Lower lobe of right lung (tissue), 2 donors: Measurements from ENCODE around the gene PLSCR2. TPM values are rescaled to one million over a fixed set of nuclear protein-coding genes. Genes with fewer than 3 reads are reported as not detected.

ENCODE experiments used
- ATAC-seq, 2 donors: fragments of 200-7000 bp; cut with Tn5 transposase; one replicate each; pipeline ENCODE4 v1.9.1; 2020 to 2022; ENCODE audit warnings: mild to moderate bottlenecking in 2 of 2, moderate library complexity in 2 of 2
- DNase-seq: peaks from one replicate; pipeline ENCODE4 v3.0.0-alpha.2; 2020
- H3K27ac ChIP-seq: fragments of 200-600 bp; one replicate; pipeline ENCODE4 v1.8.0; 2022
- H3K27me3 ChIP-seq: fragments of 200-600 bp; one replicate; pipeline ENCODE4 v1.8.0; 2022; ENCODE audit warnings: low read depth
- H3K36me3 ChIP-seq: fragments of 200-600 bp; one replicate; pipeline ENCODE4 v1.8.0; 2022; ENCODE audit warnings: mild to moderate bottlenecking
- H3K4me1 ChIP-seq: fragments of 200-600 bp; one replicate; pipeline ENCODE4 v1.8.0; 2022
- H3K4me3 ChIP-seq: fragments of 200-600 bp; one replicate; pipeline ENCODE4 v1.8.0; 2022; ENCODE audit warnings: mild to moderate bottlenecking
- H3K9me3 ChIP-seq: fragments of 200-600 bp; one replicate; pipeline ENCODE4 v1.8.0; 2022
- CTCF ChIP-seq: fragments of 200-600 bp; IDR thresholded peaks from one replicate; pipeline ENCODE4 v1.8.0; 2022; ENCODE audit warnings: antibody characterized with exemption, mild to moderate bottlenecking
- intact Hi-C: fragments of 100-400 bp; cut with DNase I; formaldehyde crosslinking; loops from one replicate; pipeline ENCODE4 v1.11.0; 2022
- total RNA-seq: library from RNA; stranded (reverse); fragmentation: NEBNext Ultra II Directional; extraction: Animal tissue kit (Norgen Biotek cat#: 25700); gene quantifications from one replicate; pipeline ENCODE4 v1.2.1, GENCODE V29; 2021
- donor health status: DM: no; HTN: yes; CAD: no; lungs with severe emphysema.

The PLSCR2 gene
- total RNA-seq, 1 donor from 2014 or later: 0.86 TPM

GRCh38 chr3:146496251-146496650, 26.9 kb upstream of the PLSCR2 start:
- Histone ChIP-seq H3K36me3 (no peaks in the 10 kb centered on the region), H3K9me3 (no peaks in the 10 kb centered on the region), H3K4me3 (no peak overlapping the region), H3K27me3 (no peaks in the 10 kb centered on the region), H3K27ac (no peak overlapping the region), H3K4me1 (no peaks in the 10 kb centered on the region)
- TF ChIP-seq CTCF: no peak
- ATAC-seq (no peak), DNase-seq (no peak)
- intact Hi-C loops: no loop called here

GRCh38 chr3:146493761-146494160, 24.4 kb upstream of the PLSCR2 start:
- Histone ChIP-seq H3K9me3 (no peaks in the 10 kb centered on the region), H3K36me3 (no peaks in the 10 kb centered on the region), H3K4me3 (no peak overlapping the region), H3K27me3 (no peaks in the 10 kb centered on the region), H3K27ac (no peak overlapping the region), H3K4me1 (no peaks in the 10 kb centered on the region)
- intact Hi-C loops: no loop called here
- DNase-seq (no peak), ATAC-seq (no peak)
- no peak for TF ChIP-seq CTCF

GRCh38 chr3:146493221-146493620, 23.9 kb upstream of the PLSCR2 start:
- intact Hi-C loops: no loop called here
- DNase-seq: no peak
- no peaks in the 10 kb centered on the region for H3K27me3 ChIP-seq
- H3K36me3 ChIP-seq: no peaks in the 10 kb centered on the region
- peaks cover under 1% of the 10 kb centered on the region for H3K9me3 ChIP-seq
- no peak overlapping the region for H3K27ac ChIP-seq
- no peak for TF ChIP-seq CTCF
- H3K4me3 ChIP-seq: no peak overlapping the region
- no peak for ATAC-seq
- no peaks in the 10 kb centered on the region for H3K4me1 ChIP-seq

GRCh38 chr3:146491303-146491702, 21.9 kb upstream of the PLSCR2 start:
- no peak for ATAC-seq

GRCh38 chr3:146485297-146485696, 15.9 kb upstream of the PLSCR2 start:
- ATAC-seq: no peak
- H3K4me1 ChIP-seq: no peaks in the 10 kb centered on the region
- H3K27me3 ChIP-seq: no peaks in the 10 kb centered on the region
- no peak for TF ChIP-seq CTCF
- no peak for DNase-seq
- no peaks in the 10 kb centered on the region for H3K36me3 ChIP-seq
- intact Hi-C loops: no loop called here
- no peak overlapping the region for H3K4me3 ChIP-seq
- H3K9me3 ChIP-seq: peaks cover 14% of the 10 kb centered on the region
- H3K27ac ChIP-seq: no peak overlapping the region

More at GRCh38 chr3:146491303-146491702, 21.9 kb upstream of the PLSCR2 start:
- Histone ChIP-seq H3K36me3 (no peaks in the 10 kb centered on the region), H3K4me3 (no peak overlapping the region), H3K27me3 (no peaks in the 10 kb centered on the region), H3K27ac (no peak overlapping the region), H3K9me3 (peaks cover 7% of the 10 kb centered on the region), H3K4me1 (no peaks in the 10 kb centered on the region)
- TF ChIP-seq CTCF: no peak
- intact Hi-C loops: no loop called here
- no peak for DNase-seq
